HCT116 (cell line): ENCODE data around the gene ZSCAN29. TPM values are rescaled to one million over a fixed set of nuclear protein-coding genes. Genes with fewer than 3 reads are reported as not detected.

Experiments used
- ATAC-seq: fragments of 200-7000 bp; cut with Tn5 transposase; 2 replicates; pipeline ENCODE4 v1.9.1; 2020; ENCODE audit warnings: mild to moderate bottlenecking, moderate library complexity
- BruUV-seq: library from RNA; stranded (reverse); fragments of 400-500 nt; replicated peaks from 2 replicates; lab custom pipeline; 2021; lab: Mats Ljungman, UMichigan
- CTCF ChIA-PET: fragments of 300-600 bp; sonication (Branson Sonifier 250); formaldehyde crosslinking; loops from one replicate; lab custom pipeline; 2021; ENCODE audit warnings: antibody characterized with exemption; lab: Charles Lee
- POLR2A ChIA-PET: fragments of 300-600, 350-600 bp; sonication (Branson Sonifier 250); formaldehyde crosslinking; loops from one replicate; lab custom pipeline; 2021; ENCODE audit warnings: antibody characterized with exemption; lab: Charles Lee
- RAD21 ChIA-PET, 2 experiments: fragments of 300-600 bp; sonication (Branson Sonifier 250); formaldehyde crosslinking; loops; one replicate each; lab custom pipeline; 2023; ENCODE audit warnings: low total read pairs in 2 of 2; ENCODE audit not compliant: uncharacterized antibody in 2 of 2, unreplicated experiment in 2 of 2, low non-redundant PET in 1 of 2; lab: Charles Lee
- DNase-seq: peaks from one replicate; pipeline ENCODE4 v3.0.0-alpha.2; 2010; ENCODE audit warnings: low read depth, low spot score
- H2AFZ ChIP-seq: fragments of 200-600 bp; shearing (Covaris generic), sonication (generic); 2 replicates; pipeline ENCODE4 v1.6.1; 2017; ENCODE audit warnings: low read depth, mixed run types, mixed read lengths, antibody characterized with exemption, low read length; ENCODE audit not compliant: poor library complexity, severe bottlenecking
- H3K27ac ChIP-seq: 2 replicates; pipeline ENCODE4 v1.5.1; 2012; ENCODE audit warnings: low read depth, low read length
- H3K27me3 ChIP-seq: fragments of 200-600 bp; sonication (generic); 2 replicates; pipeline ENCODE4 v1.6.1; 2016; ENCODE audit warnings: mixed run types, low read length, mixed read lengths; ENCODE audit not compliant: insufficient read depth
- H3K36me3 ChIP-seq, 2 experiments: fragments of 200-500 bp in 1 of 2; fragments of 200-600 bp in 1 of 2; sonication (Bioruptor generic) in 1 of 2; sonication (generic) in 1 of 2; 2 replicates each; pipeline versions ENCODE4 v1.5.1 to v1.6.1; 2014 to 2016; ENCODE audit warnings: low read length in 2 of 2, inconsistent platforms in 1 of 2, mixed read lengths in 1 of 2, mixed run types in 1 of 2; ENCODE audit not compliant: insufficient read depth in 2 of 2, control insufficient read depth in 1 of 2
- H3K4me1 ChIP-seq, 2 experiments: fragments of 200-600 bp in 1 of 2; sonication (generic) in 1 of 2; 2 replicates each; pipeline versions ENCODE4 v1.5.1 to v1.6.1; 2012 to 2017; ENCODE audit warnings: low read length in 2 of 2, inconsistent platforms in 1 of 2, mild to moderate bottlenecking in 1 of 2, mixed read lengths in 1 of 2, mixed run types in 1 of 2, moderate library complexity in 1 of 2; ENCODE audit not compliant: insufficient read depth in 2 of 2, control insufficient read depth in 1 of 2
- H3K4me2 ChIP-seq: fragments of 200-600 bp; sonication (generic); 2 replicates; pipeline ENCODE4 v1.6.1; 2017; ENCODE audit warnings: mixed run types, low read length, mixed read lengths
- H3K4me3 ChIP-seq, 2 experiments: fragments of 200-600 bp in 1 of 2; sonication (generic) in 1 of 2; replicated peaks in 1 of 2; 2 replicates each; pipeline ENCODE4 v1.5.1; 2011 to 2016; ENCODE audit warnings: low read length in 2 of 2, control low read depth in 1 of 2, low read depth in 1 of 2, mild to moderate bottlenecking in 1 of 2, mixed read lengths in 1 of 2, mixed run types in 1 of 2
- H3K79me2 ChIP-seq: fragments of 200-600 bp; sonication (generic); 2 replicates; pipeline ENCODE4 v1.6.1; 2017; ENCODE audit warnings: mild to moderate bottlenecking, mixed run types, low read length, moderate library complexity, mixed read lengths; ENCODE audit not compliant: insufficient read depth
- H3K9ac ChIP-seq: fragments of 200-600 bp; sonication (generic); 2 replicates; pipeline ENCODE4 v1.6.1; 2016; ENCODE audit warnings: low read length, mixed read lengths
- H3K9me2 ChIP-seq: fragments of 200-600 bp; sonication (generic), shearing (Covaris generic); 2 replicates; pipeline ENCODE4 v1.6.1; 2017; ENCODE audit warnings: mixed run types, mild to moderate bottlenecking, moderate library complexity; ENCODE audit not compliant: insufficient read depth
- H3K9me3 ChIP-seq, 2 experiments: fragments of 200-500 bp in 1 of 2; fragments of 200-600 bp in 1 of 2; sonication (Bioruptor generic) in 1 of 2; sonication (generic) in 1 of 2; 2 replicates each; pipeline ENCODE4 v1.6.1; 2014 to 2017; ENCODE audit warnings: low read length in 2 of 2, mixed read lengths in 2 of 2, inconsistent platforms in 1 of 2, low read depth in 1 of 2, mild to moderate bottlenecking in 1 of 2, mixed run types in 1 of 2, moderate library complexity in 1 of 2; ENCODE audit not compliant: control insufficient read depth in 1 of 2, insufficient read depth in 1 of 2
- H4K20me1 ChIP-seq: fragments of 200-600 bp; sonication (generic), shearing (Covaris generic); 2 replicates; pipeline ENCODE4 v1.6.1; 2017; ENCODE audit warnings: mixed run types, mild to moderate bottlenecking, moderate library complexity; ENCODE audit not compliant: insufficient read depth
- CBX3 ChIP-seq: IDR thresholded peaks from 2 replicates; pipeline ENCODE4 v1.6.1; 2012; ENCODE audit warnings: low read depth
- EGR1 ChIP-seq: IDR thresholded peaks from 2 replicates; pipeline ENCODE4 v1.6.1; 2012; ENCODE audit warnings: low read depth
- ELF1 ChIP-seq: IDR thresholded peaks from 2 replicates; pipeline ENCODE4 v1.6.1; 2012; ENCODE audit warnings: low read depth, borderline replicate concordance
- EZH2phosphoT487 ChIP-seq: fragments of 200-600 bp; IDR thresholded peaks from 2 replicates; pipeline ENCODE4 v1.6.1; 2018; ENCODE audit warnings: antibody characterized with exemption, borderline replicate concordance
- JUND ChIP-seq: IDR thresholded peaks from 2 replicates; pipeline ENCODE4 v1.6.1; 2012
- MAX ChIP-seq: IDR thresholded peaks from 2 replicates; pipeline ENCODE4 v1.6.1; 2012
- POLR2A ChIP-seq: IDR thresholded peaks from 2 replicates; pipeline ENCODE4 v1.7.0; 2011; ENCODE audit warnings: borderline replicate concordance; ENCODE audit not compliant: insufficient read depth, insufficient read length; ENCODE audit errors: extremely low read depth
- POLR2AphosphoS5 ChIP-seq: IDR thresholded peaks from 2 replicates; pipeline ENCODE4 v1.6.1; 2011; ENCODE audit warnings: mild to moderate bottlenecking, low read depth, low read length, moderate library complexity
- SIN3A ChIP-seq: IDR thresholded peaks from 2 replicates; pipeline ENCODE4 v1.6.1; 2012; ENCODE audit warnings: low read depth
- SRF ChIP-seq: IDR thresholded peaks from 2 replicates; pipeline ENCODE4 v1.6.1; 2012; ENCODE audit warnings: low read depth
- TCF7L2 ChIP-seq: IDR thresholded peaks from 2 replicates; pipeline ENCODE4 v1.7.0; 2011; ENCODE audit warnings: borderline replicate concordance, inconsistent platforms; ENCODE audit not compliant: insufficient read depth, insufficient read length; ENCODE audit errors: extremely low read depth
- ZBTB33 ChIP-seq: IDR thresholded peaks from 2 replicates; pipeline ENCODE4 v1.6.1; 2011; ENCODE audit warnings: mild to moderate bottlenecking, low read length, moderate library complexity; ENCODE audit not compliant: insufficient replicate concordance; ENCODE audit errors: extremely low read depth
- ZFX ChIP-seq: fragments of 450-650 bp; IDR thresholded peaks from 2 replicates; pipeline ENCODE4 v1.6.1; 2017
- intact Hi-C: fragments of 100-400 bp; cut with micrococcal nuclease; formaldehyde crosslinking; loops from 2 replicates; pipeline ENCODE4 v1.10.0; 2022
- total RNA-seq: library from RNA; stranded (reverse); gene quantifications from one replicate; pipeline ENCODE4 v1.2.1, GENCODE V29; 2021; ENCODE audit not compliant: unreplicated experiment

ZSCAN29 gene
- total RNA-seq, 1 experiment from 2014 or later: 27.3 TPM

GRCh38 chr15:43408789-43409188 is 37.9 kb upstream of the ZSCAN29 start:
- no peak overlapping the region for H3K4me2 ChIP-seq
- no peak for DNase-seq
- H4K20me1 ChIP-seq: no peaks in the 10 kb centered on the region
- intact Hi-C loops: no loop called here
- no peaks in the 10 kb centered on the region for H3K9me3 ChIP-seq
- no peak overlapping the region for H3K4me3 ChIP-seq
- ChIA-PET POLR2A (no interaction called here), RAD21 (no interaction called here), CTCF (no interaction called here)
- no TSS peak for BruUV-seq
- no peaks in the 10 kb centered on the region for H3K9me2 ChIP-seq
- no peak overlapping the region for H3K27ac ChIP-seq
- TF ChIP-seq EZH2phosphoT487 (no peak), EGR1 (no peak), POLR2AphosphoS5 (no peak), ZFX (no peak), JUND (no peak), MAX (no peak), CBX3 (no peak), SRF (no peak), ZBTB33 (no peak)
- peaks cover 65 to 79% of the 10 kb centered on the region in 2 experiments for H3K36me3 ChIP-seq
- no peaks in the 10 kb centered on the region for H3K79me2 ChIP-seq
- no peak overlapping the region for H3K9ac ChIP-seq
- ATAC-seq: no peak
- H3K4me1 ChIP-seq: no peaks in the 10 kb centered on the region
- no peaks in the 10 kb centered on the region for H3K27me3 ChIP-seq
- H2AFZ ChIP-seq: no peak overlapping the region

GRCh38 chr15:43406808-43407207 is 36.0 kb upstream of the ZSCAN29 start:
- no peaks in the 10 kb centered on the region for H3K9me3 ChIP-seq
- no TSS peak for BruUV-seq
- CTCF ChIA-PET: interaction anchor here (0.6 kb wide), 1 partner anchor 16 kb away, joined by 3 read pairs; no protein-coding TSS in a partner anchor
- no peaks in the 10 kb centered on the region for H3K9me2 ChIP-seq
- H3K4me1 ChIP-seq: no peaks in the 10 kb centered on the region
- H3K36me3 ChIP-seq: peaks cover 72% of the 10 kb centered on the region in 2 experiments
- POLR2A ChIA-PET: no interaction called here
- TF ChIP-seq TCF7L2: no peak
- TF ChIP-seq ELF1: no peak
- TF ChIP-seq SIN3A: no peak
- no peak for TF ChIP-seq ZFX
- TF ChIP-seq POLR2A: no peak
- TF ChIP-seq, all 23 proteins: peak for 0
- no peak for DNase-seq
- Histone ChIP-seq H3K79me2 (no peaks in the 10 kb centered on the region), H4K20me1 (no peaks in the 10 kb centered on the region), H2AFZ (no peak overlapping the region), H3K9ac (no peak overlapping the region), H3K4me2 (no peak overlapping the region), H3K27ac (no peak overlapping the region), H3K4me3 (no peak overlapping the region), H3K27me3 (no peaks in the 10 kb centered on the region)
- no peak for ATAC-seq
- intact Hi-C loops: no loop called here
- RAD21 ChIA-PET: no interaction called here
